Cerebellar nuclear complex (tissue), 1 donor: ENCODE data around the gene OR2H2.

Source experiments
- DNase-seq, 2 experiments: peaks; one replicate each; lab custom pipeline; 2025; lab: John Stamatoyannopoulos, UW

The OR2H2 gene

GRCh38 chr6:29584821-29585220 is at the start of gene OR2H2:
Gene OR2H2 (plus strand): TSS chr6:29585121. CDS start chr6:29587945, 2,824 bp downstream.
- DNase-seq: no peak

DNA sequence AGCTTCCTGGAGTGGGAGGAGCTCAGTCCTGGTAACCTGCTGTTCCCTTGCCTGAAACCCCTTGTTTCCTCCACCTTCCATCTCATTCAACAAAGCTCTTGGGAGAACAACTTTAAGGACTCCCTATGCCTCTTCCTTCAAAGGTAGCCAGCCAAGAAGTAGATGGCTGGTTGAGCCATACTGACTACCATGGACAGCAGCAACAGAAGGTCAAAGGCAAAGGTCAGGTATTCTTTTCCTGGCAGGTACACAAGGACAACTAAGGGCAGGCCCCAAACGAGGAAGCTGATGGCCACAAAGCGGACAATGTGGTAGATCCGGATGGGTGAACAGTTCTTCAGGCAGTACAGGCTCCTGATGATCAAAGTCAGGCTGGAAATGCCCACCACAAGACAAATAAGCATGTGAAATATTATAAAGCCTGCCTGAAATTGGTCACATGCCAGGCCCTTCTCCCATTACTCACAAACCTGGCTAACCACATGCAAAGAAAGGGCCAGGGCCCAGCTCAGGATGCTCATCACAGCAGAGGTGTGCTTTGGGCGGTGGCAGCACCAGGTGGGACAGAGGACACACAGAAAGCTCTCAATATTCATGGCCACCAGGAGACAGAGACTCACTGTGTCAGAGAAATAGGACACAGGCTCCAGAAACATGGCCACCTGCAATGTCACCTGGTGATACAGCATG is 47.1 kb upstream of the OR2H2 start:
- DNase-seq: no peak

- DNase-seq: no peak
These were observed 37.3 kb upstream of the OR2H2 start for GRCh38 chr6:29547573-29547972.

- DNase-seq: no peak
These were observed 32.3 kb upstream of the OR2H2 start for GRCh38 chr6:29552512-29553051.

- DNase-seq: no peak
These were observed 31.5 kb upstream of the OR2H2 start for GRCh38 chr6:29553268-29554057.

DNA sequence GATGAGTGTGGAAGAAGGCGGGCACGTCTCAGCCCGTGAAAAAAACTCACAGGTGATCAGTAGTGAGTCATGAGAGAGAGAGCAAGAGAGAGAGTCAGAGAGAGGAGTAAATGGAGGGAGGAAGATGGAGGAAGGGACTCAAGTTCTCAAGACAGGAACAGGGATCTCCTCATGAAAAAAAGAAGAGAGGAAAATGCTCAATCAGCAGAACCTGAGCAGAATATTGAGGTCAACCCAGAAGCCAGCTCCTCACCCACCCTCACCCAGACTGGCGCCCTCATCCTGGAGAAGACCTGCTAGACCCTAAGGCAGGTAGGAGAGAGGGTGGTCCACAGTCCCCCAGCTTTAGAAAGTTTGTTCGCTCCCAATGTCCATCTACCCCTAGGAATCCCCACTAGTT is 30.2 kb upstream of the OR2H2 start:
- DNase-seq: no peak

- DNase-seq: no peak
These were observed 27.6 kb upstream of the OR2H2 start for GRCh38 chr6:29557320-29557719.

GRCh38 chr6:29558439-29559079 is 26.4 kb upstream of the OR2H2 start:
- DNase-seq: no peak

- no peak for DNase-seq
These were observed 25.2 kb upstream of the OR2H2 start, which contains the start of gene UBD for GRCh38 chr6:29559524-29560287. Gene UBD (minus strand): TSS chr6:29559732. CDS start chr6:29559701, 31 bp downstream.

DNA sequence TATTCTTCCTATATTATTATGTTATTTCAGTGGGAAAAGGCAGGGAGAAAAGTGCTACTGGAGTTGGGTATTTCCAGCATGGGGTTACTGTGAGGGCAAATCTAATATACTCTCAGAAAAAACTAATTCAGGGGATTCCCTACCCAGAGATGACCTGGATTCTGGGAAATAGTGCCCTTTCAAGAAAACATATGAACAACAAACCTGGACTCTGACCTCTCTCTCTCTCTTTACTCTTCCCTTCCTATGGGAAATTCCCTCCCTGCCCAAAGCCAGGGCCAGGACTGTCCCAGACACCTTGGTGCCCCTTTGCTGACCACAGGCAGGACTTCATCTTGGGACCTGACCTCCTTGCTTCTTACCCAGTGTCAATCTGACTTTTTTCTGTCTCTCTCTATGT is 23.8 kb upstream of the OR2H2 start:
- DNase-seq: no peak

GRCh38 chr6:29561606-29562181 is 23.2 kb upstream of the OR2H2 start:
- DNase-seq: no peak

- DNase-seq: no peak
These were observed 21.4 kb upstream of the OR2H2 start for GRCh38 chr6:29563435-29563965.

DNA sequence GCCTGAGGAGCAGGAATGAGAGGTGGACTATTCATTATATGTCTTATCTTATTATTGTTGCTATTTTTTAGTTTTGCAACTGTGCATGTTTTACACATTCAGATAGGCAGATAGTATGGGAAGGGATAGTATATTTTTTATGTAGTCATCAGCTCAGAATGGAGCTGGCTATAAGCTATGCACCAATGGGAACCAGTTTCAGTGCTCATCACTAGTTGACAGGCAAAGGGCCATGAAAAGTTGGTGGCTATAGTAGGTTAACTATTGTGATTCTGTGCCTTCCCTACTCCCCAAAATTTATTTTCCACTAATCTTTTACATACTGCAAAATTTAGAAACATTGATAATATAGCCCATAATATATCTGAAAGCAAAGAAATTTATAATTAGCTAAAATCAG is 20.0 kb upstream of the OR2H2 start:
- DNase-seq: no peak

- DNase-seq: no peak
These were observed 18.1 kb upstream of the OR2H2 start for GRCh38 chr6:29566856-29567255.

GRCh38 chr6:29567541-29567940 is 17.4 kb upstream of the OR2H2 start:
- no peak for DNase-seq

DNA sequence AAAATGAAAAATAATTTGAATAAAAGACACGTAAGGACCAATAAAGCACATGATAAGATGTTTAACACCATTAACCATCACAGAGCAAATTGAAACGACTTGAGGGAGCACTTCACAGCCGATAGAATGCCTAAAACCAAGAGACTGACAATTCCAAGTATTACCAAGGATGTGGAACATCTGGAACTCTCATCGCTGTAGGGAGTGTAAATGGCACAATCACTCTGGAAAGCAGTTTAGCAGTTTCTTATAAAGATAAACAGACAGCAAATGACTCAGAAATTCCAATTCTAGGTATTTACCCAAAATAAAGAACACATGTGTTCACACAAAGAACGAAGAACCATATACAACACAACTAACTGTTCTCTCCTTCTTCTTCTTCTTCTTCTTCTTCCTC is 16.9 kb upstream of the OR2H2 start:
- DNase-seq: no peak

GRCh38 chr6:29576056-29576455 is 8.9 kb upstream of the OR2H2 start:
- no peak for DNase-seq

GRCh38 chr6:29577544-29577943 is 7.4 kb upstream of the OR2H2 start:
- no peak for DNase-seq

GRCh38 chr6:29589423-29590048 is 4.6 kb downstream of the OR2H2 start:
- peak in 1 of 2 experiments; percentile 9 for DNase-seq

DNA sequence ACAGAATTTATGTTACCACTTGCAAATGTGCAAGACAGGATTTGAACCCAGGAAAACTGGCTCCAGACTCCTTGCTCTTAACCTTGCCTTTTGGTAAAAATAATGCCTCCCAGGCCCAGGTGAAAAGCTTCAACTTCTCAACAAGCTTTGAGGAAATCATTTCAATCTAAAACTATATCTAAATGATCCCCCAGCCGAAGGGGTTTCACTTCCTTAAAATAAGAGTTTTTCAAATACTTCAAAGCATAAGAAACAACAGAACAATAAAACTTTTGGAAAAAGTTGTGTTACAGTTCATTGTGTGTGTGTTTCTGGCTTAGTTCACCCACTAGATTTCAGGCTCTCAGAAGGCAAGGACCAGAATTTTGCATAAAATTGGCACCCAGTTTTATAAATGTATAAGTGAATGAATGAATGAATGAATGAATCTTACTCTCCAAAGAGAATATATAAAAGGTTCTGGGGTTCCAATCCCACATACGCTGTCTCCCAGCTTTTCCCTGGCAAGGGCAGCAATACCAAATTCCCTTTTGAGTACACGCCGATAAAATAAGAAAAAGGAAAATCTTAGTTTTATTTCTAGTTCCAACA is 5.4 kb downstream of the OR2H2 start:
- no peak for DNase-seq
